HEK293T (cell line): ENCODE measurements around the gene FARP1.

Source experiments
- BHLHE40 ChIP-seq: fragments of 450-650 bp; IDR thresholded peaks from 2 replicates; pipeline ENCODE4 v1.6.1; 2016; ENCODE audit warnings: mild to moderate bottlenecking, moderate library complexity, borderline replicate concordance
- FOXK2 ChIP-seq: fragments of 450-650 bp; IDR thresholded peaks from 2 replicates; pipeline ENCODE4 v1.6.1; 2016; ENCODE audit warnings: mild to moderate bottlenecking
- FOXM1 ChIP-seq: fragments of 450-650 bp; IDR thresholded peaks from 2 replicates; pipeline ENCODE4 v1.6.1; 2017; ENCODE audit warnings: mild to moderate bottlenecking, borderline replicate concordance
- L3MBTL2 ChIP-seq: fragments of 450-650 bp; conservative IDR thresholded peaks from 2 replicates; pipeline ENCODE4 v1.6.1; 2016; ENCODE audit warnings: mild to moderate bottlenecking
- NFRKB ChIP-seq: fragments of 450-650 bp; IDR thresholded peaks from 2 replicates; pipeline ENCODE4 v1.6.1; 2016; ENCODE audit warnings: mild to moderate bottlenecking, moderate library complexity
- SUZ12 ChIP-seq: fragments of 450-650 bp; IDR thresholded peaks from 2 replicates; pipeline ENCODE4 v1.6.1; 2016; ENCODE audit warnings: mild to moderate bottlenecking

DNA sequence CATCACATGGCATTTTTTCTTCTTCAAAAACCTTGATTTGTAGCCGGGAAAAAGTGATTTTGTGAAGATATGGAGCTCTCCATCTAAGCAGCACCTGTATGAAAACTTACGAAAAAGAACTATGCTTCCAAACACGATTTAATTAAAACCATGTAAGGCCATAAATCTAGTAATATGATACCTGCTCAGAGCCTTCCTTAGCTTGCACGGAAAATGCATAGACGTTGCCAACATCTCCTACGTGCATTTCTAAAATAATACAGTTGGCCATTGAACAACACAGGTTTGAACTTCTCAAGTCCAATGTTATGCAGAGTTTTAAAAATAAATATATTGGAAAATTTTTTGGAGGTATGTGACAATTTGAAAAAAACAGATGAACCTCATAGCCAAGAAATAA lies 93.3 kb downstream of the FARP1 start:
- no peak for TF ChIP-seq FOXK2
- no peak for TF ChIP-seq SUZ12
- TF ChIP-seq FOXM1: no peak
- TF ChIP-seq NFRKB: no peak
- TF ChIP-seq L3MBTL2: no peak
- TF ChIP-seq BHLHE40: no peak
